GM12878 (cell line): Measurements from ENCODE around the gene HNRNPF. TPM values are rescaled to one million over a fixed set of nuclear protein-coding genes. Genes with fewer than 3 reads are reported as not detected.

Source experiments
- ATAC-seq: fragments of 200-7000 bp; cut with Tn5 transposase; 3 replicates; pipeline ENCODE4 v1.9.1; 2020; ENCODE audit warnings: mild to moderate bottlenecking, moderate library complexity
- BruUV-seq: library from RNA; stranded (reverse); fragments of 400-500 nt; replicated peaks from 2 replicates; lab custom pipeline; 2021; lab: Mats Ljungman, UMichigan
- CTCF ChIA-PET: fragments of 300-600 bp; sonication (Branson Sonifier 250); formaldehyde crosslinking; extraction: SDS; loops from one replicate; lab custom pipeline; 2021; ENCODE audit warnings: inconsistent platforms; lab: Yijun Ruan, JAX
- POLR2A ChIA-PET: fragments of 350-600 bp; formaldehyde crosslinking; extraction: SDS; loops from one replicate; lab custom pipeline; 2021; ENCODE audit warnings: inconsistent platforms; lab: Charles Lee
- RAD21 ChIA-PET: fragments of 300-600 bp; sonication (Branson Sonifier 250); formaldehyde crosslinking; loops from one replicate; lab custom pipeline; 2023; ENCODE audit warnings: antibody characterized with exemption; ENCODE audit not compliant: unreplicated experiment; lab: Charles Lee
- SMC1A ChIA-PET: fragments of 300-600 bp; sonication (Branson Sonifier 250); formaldehyde crosslinking; loops from one replicate; lab custom pipeline; 2023; ENCODE audit not compliant: unreplicated experiment, uncharacterized antibody; lab: Charles Lee
- DNase-seq: peaks from one replicate; pipeline ENCODE4 v3.0.0-alpha.2; 2011; ENCODE audit warnings: low read depth, low spot score
- FAIRE-seq: peaks from 3 replicates; lab custom pipeline; 2011; peaks lifted over from hg19 to GRCh38; lab: Jason Lieb, UNC
- H2AFZ ChIP-seq: 2 replicates; pipeline ENCODE4 v1.6.0; 2011; ENCODE audit warnings: low read depth, low read length, control low read depth; ENCODE audit not compliant: control insufficient read depth
- H3K27ac ChIP-seq: 2 replicates; pipeline ENCODE4 v1.5.1; 2011; ENCODE audit warnings: control low read depth; ENCODE audit not compliant: control insufficient read depth, insufficient read depth
- H3K27me3 ChIP-seq, 2 experiments: replicated peaks in 1 of 2; 2 replicates each; pipeline versions ENCODE4 v1.6.0 to v1.6.1; 2011; ENCODE audit warnings: low read length in 1 of 2; ENCODE audit not compliant: control insufficient read depth in 2 of 2, insufficient read depth in 2 of 2
- H3K36me3 ChIP-seq, 2 experiments: 2 replicates each; pipeline ENCODE4 v1.5.1; 2011; ENCODE audit warnings: low read length in 1 of 2; ENCODE audit not compliant: control insufficient read depth in 2 of 2, insufficient read depth in 2 of 2
- H3K4me1 ChIP-seq: 2 replicates; pipeline ENCODE4 v1.6.1; 2011; ENCODE audit warnings: mild to moderate bottlenecking, low read length, moderate library complexity, mixed read lengths; ENCODE audit not compliant: control insufficient read depth, insufficient read depth
- H3K4me2 ChIP-seq: 2 replicates; pipeline ENCODE4 v1.6.0; 2011; ENCODE audit warnings: control low read depth; ENCODE audit not compliant: control insufficient read depth, insufficient read depth
- H3K4me3 ChIP-seq: fragments of 200-600 bp; sonication (generic); 2 replicates; pipeline ENCODE4 v1.5.1; 2016
- H3K79me2 ChIP-seq: 2 replicates; pipeline ENCODE4 v1.6.0; 2011; ENCODE audit warnings: low read length; ENCODE audit not compliant: control insufficient read depth, insufficient read depth
- H3K9ac ChIP-seq: 2 replicates; pipeline ENCODE4 v1.8.0; 2011; ENCODE audit warnings: low read length, control low read depth, mixed read lengths; ENCODE audit not compliant: control insufficient read depth, insufficient read depth
- H3K9me3 ChIP-seq: replicated peaks from 3 replicates; pipeline ENCODE4 v1.5.1; 2011; ENCODE audit warnings: mild to moderate bottlenecking, low read length; ENCODE audit not compliant: control insufficient read depth, insufficient read depth
- H4K20me1 ChIP-seq: 2 replicates; pipeline ENCODE4 v1.6.0; 2011; ENCODE audit not compliant: control insufficient read depth, insufficient read depth
- FOXK2 ChIP-seq: fragments of 450-650 bp; IDR thresholded peaks from 2 replicates; pipeline ENCODE4 v1.6.1; 2017; ENCODE audit warnings: mild to moderate bottlenecking, moderate library complexity
- MEF2A ChIP-seq: IDR thresholded peaks from 2 replicates; pipeline ENCODE4 v1.6.1; 2011; ENCODE audit warnings: low read depth, mild to moderate bottlenecking, low read length, moderate library complexity; ENCODE audit not compliant: insufficient read depth
- MTA3 ChIP-seq: IDR thresholded peaks from 2 replicates; pipeline ENCODE4 v1.6.1; 2012; ENCODE audit warnings: low read length, inconsistent platforms, borderline replicate concordance
- NFXL1 ChIP-seq: fragments of 450-650 bp; IDR thresholded peaks from 2 replicates; pipeline ENCODE4 v1.6.1; 2017; ENCODE audit warnings: antibody characterized with exemption, mild to moderate bottlenecking, borderline replicate concordance
- NFYB ChIP-seq: IDR thresholded peaks from 2 replicates; pipeline ENCODE4 v1.6.1; 2011; ENCODE audit warnings: low read depth, mild to moderate bottlenecking, low read length, improper control_type of control experiment, moderate library complexity; ENCODE audit not compliant: insufficient read depth
- RAD21 ChIP-seq: IDR thresholded peaks from 2 replicates; pipeline ENCODE4 v1.6.1; 2011; ENCODE audit warnings: mild to moderate bottlenecking, low read depth, low read length, moderate library complexity; ENCODE audit not compliant: insufficient read depth
- TAF1 ChIP-seq: IDR thresholded peaks from 2 replicates; pipeline ENCODE4 v1.6.1; 2011; ENCODE audit warnings: mild to moderate bottlenecking, low read depth, low read length, borderline replicate concordance
- TCF3 ChIP-seq: IDR thresholded peaks from 2 replicates; pipeline ENCODE4 v1.6.1; 2012; ENCODE audit warnings: low read depth, mild to moderate bottlenecking, low read length, borderline replicate concordance; ENCODE audit not compliant: insufficient read depth
- YY1 ChIP-seq: IDR thresholded peaks from 2 replicates; pipeline ENCODE4 v1.6.1; 2011; ENCODE audit warnings: low read depth, mild to moderate bottlenecking, low read length
- ZNF207 ChIP-seq: fragments of 450-650 bp; IDR thresholded peaks from 2 replicates; pipeline ENCODE4 v1.6.1; 2014; ENCODE audit warnings: antibody characterized with exemption, mild to moderate bottlenecking, borderline replicate concordance
- WGBS: methylation state at CpG from one replicate; pipeline ENCODE4 v1.1.6; 2016; ENCODE audit warnings: low lambda C conversion rate; ENCODE audit not compliant: insufficient replicate concordance, insufficient coverage; ENCODE audit errors: missing lambda C conversion rate; 5-methylcytosine and 5-hydroxymethylcytosine counted together
- in situ Hi-C: fragments of 300-500 bp; cut with MboI; formaldehyde crosslinking; loops from 9 replicates; pipeline ENCODE4 v1.14.3; 2018; ENCODE audit warnings: mixed read lengths
- intact Hi-C: fragments of 100-400 bp; cut with micrococcal nuclease; formaldehyde crosslinking; loops from one replicate; pipeline ENCODE4 v1.14.2; 2022; ENCODE audit not compliant: unreplicated experiment
- polyA plus RNA-seq, 11 experiments: library from polyadenylated mRNA; depleted of rRNA in 4 of 11; unstranded in 6 of 11; stranded (reverse) in 5 of 11; fragments of >200 nt; fragmentation: Nextera tagmentation in 4 of 11; fragmentation: Illumina TruSeq in 1 of 11; extraction: Ambion mirVana in 4 of 11; extraction: Trizol in 1 of 11; gene quantifications; 1 replicate in 1 of 11; 2 replicates in 10 of 11; pipeline versions ENCODE4 v1.2.1 to v1.2.3, GENCODE V29; 2011 to 2016; ENCODE audit warnings: inconsistent platforms in 2 of 11, missing spikeins in 2 of 11, low read depth in 1 of 11
- total RNA-seq, 4 experiments: library from RNA; depleted of rRNA in 3 of 4; stranded (reverse); fragments of >200 nt in 3 of 4; fragmentation: Illumina TruSeq in 1 of 4; extraction: Trizol in 1 of 4; gene quantifications; 2 replicates each; pipeline versions ENCODE4 v1.2.1 to v1.2.3, GENCODE V29; 2013 to 2021
- TF ChIP-seq, protein P1 (sequence below): fragments of 450-650 bp; IDR thresholded peaks from 2 replicates; pipeline ENCODE4 v1.6.1; 2014; ENCODE audit warnings: mild to moderate bottlenecking

The HNRNPF gene
- total and polyA plus RNA-seq, 10 of the 15 experiments (the other 5 are each of a cell fraction or from before 2014, with no cell fraction given): 156 to 373 (median 293) TPM

GRCh38 chr10:43354879-43355380 lies 54.1 kb downstream of the HNRNPF start:
- Histone ChIP-seq H4K20me1 (no peaks in the 10 kb centered on the region), H3K4me2 (no peak overlapping the region), H3K27ac (no peak overlapping the region), H3K27me3 (no peaks in the 10 kb centered on the region), H3K4me1 (no peaks in the 10 kb centered on the region), H2AFZ (no peak overlapping the region), H3K79me2 (no peaks in the 10 kb centered on the region), H3K4me3 (no peak overlapping the region), H3K36me3 (no peaks in the 10 kb centered on the region), H3K9ac (no peak overlapping the region), H3K9me3 (no peaks in the 10 kb centered on the region)
- TF ChIP-seq, protein P1, sequence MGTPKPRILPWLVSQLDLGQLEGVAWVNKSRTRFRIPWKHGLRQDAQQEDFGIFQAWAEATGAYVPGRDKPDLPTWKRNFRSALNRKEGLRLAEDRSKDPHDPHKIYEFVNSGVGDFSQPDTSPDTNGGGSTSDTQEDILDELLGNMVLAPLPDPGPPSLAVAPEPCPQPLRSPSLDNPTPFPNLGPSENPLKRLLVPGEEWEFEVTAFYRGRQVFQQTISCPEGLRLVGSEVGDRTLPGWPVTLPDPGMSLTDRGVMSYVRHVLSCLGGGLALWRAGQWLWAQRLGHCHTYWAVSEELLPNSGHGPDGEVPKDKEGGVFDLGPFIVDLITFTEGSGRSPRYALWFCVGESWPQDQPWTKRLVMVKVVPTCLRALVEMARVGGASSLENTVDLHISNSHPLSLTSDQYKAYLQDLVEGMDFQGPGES: no peak
- no peak for TF ChIP-seq TAF1
- TF ChIP-seq ZNF207: no peak
- TF ChIP-seq RAD21: no peak
- no peak for TF ChIP-seq NFXL1
- TF ChIP-seq NFYB: no peak
- no peak for TF ChIP-seq MTA3
- no peak for TF ChIP-seq TCF3
- TF ChIP-seq FOXK2: no peak
- TF ChIP-seq MEF2A: no peak
- no peak for TF ChIP-seq YY1
- in situ Hi-C loops (loop anchor here (25.0 kb wide), 1 partner anchor 143 kb away; no protein-coding TSS in a partner anchor), intact Hi-C loops (no loop called here)
- FAIRE-seq (no peak), DNase-seq (no peak), ATAC-seq (no peak)
- ChIA-PET CTCF (interaction anchor here (0.6 kb wide), 1 partner anchor 47 kb away, joined by 3 read pairs; no protein-coding TSS in a partner anchor), RAD21 (no interaction called here), SMC1A (interaction anchor here (1.8 kb wide), 1 partner anchor 12 kb away, joined by 5 read pairs; no protein-coding TSS in a partner anchor), POLR2A (interaction anchor here (0.6 kb wide), 1 partner anchor 46 kb away, joined by 3 read pairs; no protein-coding TSS in a partner anchor)
- no TSS peak for BruUV-seq
- WGBS: 3% methylated on average over 2 of the region's 2 CpGs
